ENCODE results near the gene AGMAT. TPM values are rescaled to one million over a fixed set of nuclear protein-coding genes. Genes with fewer than 3 reads are reported as not detected.

Gene AGMAT
- total RNA-seq, 1 donor from 2014 or later, result 0.22 TPM

DNA sequence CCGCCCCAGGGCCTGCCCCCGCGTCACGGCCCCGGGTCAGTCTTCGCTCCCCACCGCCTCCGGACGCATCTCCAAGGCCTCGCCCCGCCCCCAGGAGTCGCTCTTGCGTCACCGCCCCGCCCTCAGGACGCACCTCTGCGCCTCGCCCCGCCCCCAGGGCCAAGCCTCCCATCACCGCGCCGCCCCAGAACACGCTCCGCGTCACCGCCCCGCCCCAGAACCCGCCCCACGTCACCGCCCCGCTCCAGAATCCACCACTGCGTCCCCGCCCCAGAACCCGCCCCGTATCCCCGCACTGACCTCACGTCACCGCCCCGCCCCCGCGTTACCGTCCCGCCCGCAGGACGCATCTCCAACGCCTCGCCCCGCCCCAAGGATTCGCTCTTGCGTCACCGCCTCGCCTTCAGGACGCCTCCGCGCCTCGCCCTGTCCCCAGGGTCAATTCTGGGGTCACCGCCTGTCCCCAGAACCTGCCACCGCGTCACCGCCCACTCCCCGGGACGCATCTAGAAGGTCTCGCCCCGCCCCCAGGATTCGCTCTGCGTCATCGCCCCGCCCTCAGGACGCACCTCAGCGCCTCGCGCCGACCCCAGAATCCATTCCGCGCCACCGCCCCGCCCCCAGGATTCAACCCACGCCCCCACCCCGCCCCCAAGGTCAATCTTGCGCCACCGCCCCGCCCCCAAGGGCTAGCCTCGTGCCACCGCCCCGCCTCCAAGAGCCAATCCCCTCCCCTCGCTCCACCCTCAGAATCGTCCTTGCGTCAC is 60.4 kb downstream of the AGMAT start:
- H3K4me3 Mint-ChIP-seq (ENCODE audit: unreplicated experiment), result peak overlapping the region; percentile 92
- peak; percentile 100 for DNase-seq
- H3K9me3 Mint-ChIP-seq (ENCODE audit: unreplicated experiment), result peaks cover 6% of the 10 kb centered on the region
- peaks cover 8% of the 10 kb centered on the region for H3K4me1 Mint-ChIP-seq (ENCODE audit: low read depth, unreplicated experiment)
- H3K27ac Mint-ChIP-seq (ENCODE audit: unreplicated experiment), result peak overlapping the region; percentile 98
- TF ChIP-seq, protein P1, sequence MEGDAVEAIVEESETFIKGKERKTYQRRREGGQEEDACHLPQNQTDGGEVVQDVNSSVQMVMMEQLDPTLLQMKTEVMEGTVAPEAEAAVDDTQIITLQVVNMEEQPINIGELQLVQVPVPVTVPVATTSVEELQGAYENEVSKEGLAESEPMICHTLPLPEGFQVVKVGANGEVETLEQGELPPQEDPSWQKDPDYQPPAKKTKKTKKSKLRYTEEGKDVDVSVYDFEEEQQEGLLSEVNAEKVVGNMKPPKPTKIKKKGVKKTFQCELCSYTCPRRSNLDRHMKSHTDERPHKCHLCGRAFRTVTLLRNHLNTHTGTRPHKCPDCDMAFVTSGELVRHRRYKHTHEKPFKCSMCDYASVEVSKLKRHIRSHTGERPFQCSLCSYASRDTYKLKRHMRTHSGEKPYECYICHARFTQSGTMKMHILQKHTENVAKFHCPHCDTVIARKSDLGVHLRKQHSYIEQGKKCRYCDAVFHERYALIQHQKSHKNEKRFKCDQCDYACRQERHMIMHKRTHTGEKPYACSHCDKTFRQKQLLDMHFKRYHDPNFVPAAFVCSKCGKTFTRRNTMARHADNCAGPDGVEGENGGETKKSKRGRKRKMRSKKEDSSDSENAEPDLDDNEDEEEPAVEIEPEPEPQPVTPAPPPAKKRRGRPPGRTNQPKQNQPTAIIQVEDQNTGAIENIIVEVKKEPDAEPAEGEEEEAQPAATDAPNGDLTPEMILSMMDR (IDR thresholded peaks at IDR 0.05; ENCODE audit: partially characterized antibody, unreplicated experiment), result no peak
- H3K27me3 Mint-ChIP-seq (ENCODE audit: unreplicated experiment), result peaks cover 9% of the 10 kb centered on the region
- H3K36me3 Mint-ChIP-seq (ENCODE audit: unreplicated experiment), result peaks cover 1% of the 10 kb centered on the region

DNA sequence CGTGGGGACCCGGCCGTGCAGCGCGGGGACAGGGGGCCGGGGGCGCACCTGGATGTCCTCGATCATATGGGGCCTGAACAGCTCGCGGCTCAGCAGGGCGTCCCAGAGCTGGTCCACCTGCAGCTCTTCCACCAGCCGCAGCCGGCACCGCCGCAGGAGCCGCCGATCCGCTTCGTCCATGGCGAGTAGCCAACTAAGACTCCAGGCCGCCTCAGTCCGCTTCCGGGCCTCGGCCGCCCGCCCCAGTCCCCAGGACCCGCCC is 60.9 kb downstream of the AGMAT start, which contains the start of gene CASP9:
Gene CASP9 (minus strand): TSS at position 195 of the 262 bp plus-strand sequence. CDS start 15 bp downstream, at position 180.
- H3K9me3 Mint-ChIP-seq (ENCODE audit: unreplicated experiment), result peaks cover 6% of the 10 kb centered on the region
- H3K27ac Mint-ChIP-seq (ENCODE audit: unreplicated experiment), result peak within 1 kb of the TSS; percentile 98

DNA sequence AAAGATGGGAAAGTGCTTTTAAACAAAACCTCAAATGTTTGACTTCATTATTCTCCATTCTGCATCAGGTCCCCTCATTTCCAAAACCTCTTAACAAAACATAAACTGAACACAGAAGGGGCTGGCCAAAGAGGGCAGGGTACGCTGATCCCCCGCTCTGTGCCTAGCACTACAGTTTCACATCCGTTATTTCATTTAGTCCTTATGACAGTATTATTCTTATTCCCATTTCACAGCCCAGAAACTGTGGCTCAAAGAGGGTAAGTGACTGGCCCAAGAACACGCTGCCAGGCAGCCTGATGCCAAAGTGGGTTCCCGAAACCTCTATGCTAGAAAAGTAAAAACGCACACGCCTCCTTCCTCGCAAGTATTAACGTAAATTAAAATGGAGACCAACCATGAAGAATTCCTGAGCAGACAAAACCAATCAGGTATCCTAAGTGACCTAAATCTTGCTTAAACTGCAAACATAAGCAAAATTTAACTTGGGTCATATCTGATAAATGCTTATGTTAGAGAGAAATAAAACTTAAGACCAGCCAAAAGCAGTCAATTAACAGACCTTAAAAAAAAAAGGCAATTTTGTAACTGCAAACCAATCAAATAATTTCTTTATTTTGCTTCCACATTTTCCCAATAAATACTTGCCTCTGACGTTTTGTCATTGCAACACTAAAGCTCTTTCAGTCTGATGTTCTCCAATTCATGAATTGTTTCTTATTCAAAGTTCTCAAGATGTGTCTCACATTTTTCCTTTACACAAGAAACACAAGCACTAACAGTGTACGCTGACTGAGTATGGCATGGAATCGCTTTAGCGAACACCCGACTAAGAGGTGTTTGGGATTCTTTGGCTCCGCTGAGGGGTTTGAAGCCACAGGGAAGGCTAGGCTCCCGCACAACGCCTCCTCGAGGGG is 61.5 kb downstream of the AGMAT start:
- Mint-ChIP-seq H3K4me1 (ENCODE audit: low read depth, unreplicated experiment) (peaks cover 8% of the 10 kb centered on the region), H3K36me3 (ENCODE audit: unreplicated experiment) (peaks cover 4% of the 10 kb centered on the region), H3K4me3 (ENCODE audit: unreplicated experiment) (peak overlapping the region; percentile 92), H3K9me3 (ENCODE audit: unreplicated experiment) (peaks cover 6% of the 10 kb centered on the region), H3K27ac (ENCODE audit: unreplicated experiment) (peak overlapping the region; percentile 54), H3K27me3 (ENCODE audit: unreplicated experiment) (peaks cover 9% of the 10 kb centered on the region)
- DNase-seq, result no peak
- TF ChIP-seq, protein P1 (IDR thresholded peaks at IDR 0.05; ENCODE audit: partially characterized antibody, unreplicated experiment), result no peak

More for the DNA sequence above, 60.9 kb downstream of the AGMAT start, which contains the start of gene CASP9:
- Mint-ChIP-seq H3K4me3 (ENCODE audit: unreplicated experiment) (peak within 1 kb of the TSS; percentile 92), H3K36me3 (ENCODE audit: unreplicated experiment) (peaks cover 4% of the 10 kb centered on the region), H3K4me1 (ENCODE audit: low read depth, unreplicated experiment) (peaks cover 8% of the 10 kb centered on the region), H3K27me3 (ENCODE audit: unreplicated experiment) (peaks cover 9% of the 10 kb centered on the region)
- TF ChIP-seq, protein P1 (IDR thresholded peaks at IDR 0.05; ENCODE audit: partially characterized antibody, unreplicated experiment), result no peak
- DNase-seq, result no peak

DNA sequence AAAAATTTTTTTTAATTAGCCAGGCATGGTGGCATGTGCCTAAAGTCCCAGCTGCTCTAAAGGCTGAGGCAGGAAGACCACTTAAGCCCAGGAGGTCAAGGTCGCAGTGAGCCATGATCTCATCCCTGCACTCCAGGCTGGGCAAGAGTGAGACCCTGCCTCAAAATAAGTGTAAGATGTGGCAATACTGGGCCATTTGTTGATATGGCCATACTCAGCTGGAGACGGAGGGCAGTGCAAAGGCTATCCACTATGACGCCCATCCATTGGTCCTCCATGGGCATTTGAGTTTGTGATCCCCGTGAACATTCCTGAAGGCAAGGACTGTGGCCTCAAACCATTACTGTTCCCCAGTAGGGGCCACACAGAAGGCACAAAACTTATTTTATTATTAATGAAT is 62.3 kb downstream of the AGMAT start:
- Mint-ChIP-seq H3K4me3 (ENCODE audit: unreplicated experiment) (no peak overlapping the region), H3K27ac (ENCODE audit: unreplicated experiment) (no peak overlapping the region), H3K36me3 (ENCODE audit: unreplicated experiment) (peaks cover 4% of the 10 kb centered on the region), H3K4me1 (ENCODE audit: low read depth, unreplicated experiment) (peaks cover 7% of the 10 kb centered on the region), H3K9me3 (ENCODE audit: unreplicated experiment) (peaks cover 6% of the 10 kb centered on the region), H3K27me3 (ENCODE audit: unreplicated experiment) (peaks cover 9% of the 10 kb centered on the region)
- DNase-seq, result no peak
- TF ChIP-seq, protein P1 (IDR thresholded peaks at IDR 0.05; ENCODE audit: partially characterized antibody, unreplicated experiment), result no peak

Other genes starting within 250 kb of the AGMAT start
- gene EFHD2, start 175.2 kb downstream of the AGMAT start, total RNA-seq (ENCODE audit: unreplicated experiment), result 2.6 TPM
- not detected for gene CTRC, start 146.6 kb downstream of the AGMAT start, total RNA-seq (ENCODE audit: unreplicated experiment)
- not detected for gene CELA2A, start 128.3 kb downstream of the AGMAT start, total RNA-seq (ENCODE audit: unreplicated experiment)
- gene CELA2B, start 108.9 kb downstream of the AGMAT start, total RNA-seq (ENCODE audit: unreplicated experiment), result not detected
- 12.8 TPM for gene CASP9, start 60.8 kb downstream of the AGMAT start, total RNA-seq (ENCODE audit: unreplicated experiment)
- gene DNAJC16, start 58.2 kb downstream of the AGMAT start, total RNA-seq (ENCODE audit: unreplicated experiment), result 32.5 TPM
- 29.6 TPM for gene DDI2, start 32.4 kb upstream of the AGMAT start, total RNA-seq (ENCODE audit: unreplicated experiment)
- gene PLEKHM2, start 99.3 kb upstream of the AGMAT start, total RNA-seq (ENCODE audit: unreplicated experiment), result 66.9 TPM
- 4.1 TPM for gene SLC25A34, start 151.2 kb upstream of the AGMAT start, total RNA-seq (ENCODE audit: unreplicated experiment)
- gene TMEM82, start 157.4 kb upstream of the AGMAT start, total RNA-seq (ENCODE audit: unreplicated experiment), result not detected
- 29.9 TPM for gene FBLIM1, start 173.7 kb upstream of the AGMAT start, total RNA-seq (ENCODE audit: unreplicated experiment)
- 2.0 TPM for gene UQCRHL, start 222.6 kb upstream of the AGMAT start, total RNA-seq (ENCODE audit: unreplicated experiment)